ENCODE data around the gene CRTC3. TPM values are rescaled to one million over a fixed set of nuclear protein-coding genes. Genes with fewer than 3 reads are reported as not detected.

The CRTC3 gene
- total and polyA plus RNA-seq, 2 donors (not counting 3 experiments of a cell fraction or from before 2014, with no cell fraction given): 16.2 to 26.4 TPM

GRCh38 chr15:90603893-90604292 lies 74.2 kb downstream of the CRTC3 start:
- H3K36me3 ChIP-seq (ENCODE audit: control insufficient read depth in 2 of 2, extremely low read depth in 1 of 2, insufficient read depth in 2 of 2, low read length in 2 of 2): peaks cover 0 to 4% of the 10 kb centered on the region in 2 experiments
- intact Hi-C loops (cut with micrococcal nuclease) (no loop called here), dilution Hi-C loops (cut with MboI; ENCODE audit: extremely low pct_ligation_motif_present, low sequenced_read_pairs) (no loop called here)
- TF ChIP-seq POLR2A (IDR thresholded peaks at IDR 0.05; ENCODE audit: low read depth, low read length) (no peak), CTCF (IDR thresholded peaks at IDR 0.05; ENCODE audit: extremely low read depth in 1 of 2, insufficient read depth in 1 of 2, low read depth in 1 of 2, low read length in 2 of 2) (peak; percentile 41 to 44), POLR2AphosphoS5 (IDR thresholded peaks at IDR 0.05; ENCODE audit: insufficient read depth, low read depth, low read length) (no peak)
- no peaks in the 10 kb centered on the region for H3K9me3 ChIP-seq (replicated peaks; ENCODE audit: control insufficient read depth, insufficient read depth, low read length)
- H3K27me3 ChIP-seq (ENCODE audit: control insufficient read depth in 2 of 2, insufficient read depth in 2 of 2, low read length in 2 of 2): no peaks in the 10 kb centered on the region
- ChIA-PET POLR2A (no interaction called here), CTCF (interaction anchor here (0.8 to 1.8 kb wide), 10 partner anchors 10 to 284 kb away, joined by 3 to 5 read pairs (median 4); no protein-coding TSS in a partner anchor)
- FAIRE-seq (peak; percentile 21), DNase-seq (ENCODE audit: low read depth, low spot score) (peak; percentile 26)
- H3K4me1 ChIP-seq (ENCODE audit: control insufficient read depth, extremely low read depth, insufficient read depth, low read length): no peaks in the 10 kb centered on the region
- no TSS peak for BruUV-seq (replicated peaks)
- H3K79me2 ChIP-seq (ENCODE audit: control insufficient read depth, insufficient read depth, low read length): no peaks in the 10 kb centered on the region
- no peaks in the 10 kb centered on the region for H3K9me1 ChIP-seq (replicated peaks; ENCODE audit: control insufficient read depth, extremely low read depth, insufficient read depth, low read length)
- H2AFZ ChIP-seq (ENCODE audit: low read depth, low read length): no peak overlapping the region
- no peaks in the 10 kb centered on the region for H4K20me1 ChIP-seq (replicated peaks; ENCODE audit: control insufficient read depth, extremely low read depth, insufficient read depth, low read length)
- H3K4me2 ChIP-seq (ENCODE audit: insufficient read depth, low read length): no peak overlapping the region
- H3K27ac ChIP-seq (ENCODE audit: insufficient read depth, low read depth, low read length): no peak overlapping the region
- no peak overlapping the region for H3K4me3 ChIP-seq (replicated peaks in 1 of 3; ENCODE audit: insufficient read depth in 1 of 3, low read depth in 1 of 3, low read length in 3 of 3)
- H3K9ac ChIP-seq (replicated peaks; ENCODE audit: extremely low read depth, insufficient read depth, low read length): no peak overlapping the region

- H3K27me3 ChIP-seq (ENCODE audit: control insufficient read depth in 2 of 2, insufficient read depth in 2 of 2, low read length in 2 of 2): no peaks in the 10 kb centered on the region
- H3K9ac ChIP-seq (replicated peaks; ENCODE audit: extremely low read depth, insufficient read depth, low read length): no peak overlapping the region
- TF ChIP-seq CTCF (IDR thresholded peaks at IDR 0.05; ENCODE audit: extremely low read depth in 1 of 2, insufficient read depth in 1 of 2, low read depth in 1 of 2, low read length in 2 of 2): no peak
- H2AFZ ChIP-seq (ENCODE audit: low read depth, low read length): no peak overlapping the region
- no peak overlapping the region for H3K4me3 ChIP-seq (replicated peaks in 1 of 3; ENCODE audit: insufficient read depth in 1 of 3, low read depth in 1 of 3, low read length in 3 of 3)
- H3K9me3 ChIP-seq (replicated peaks; ENCODE audit: control insufficient read depth, insufficient read depth, low read length): no peaks in the 10 kb centered on the region
- no TSS peak for BruUV-seq (replicated peaks)
- no peak overlapping the region for H3K27ac ChIP-seq (ENCODE audit: insufficient read depth, low read depth, low read length)
- no peaks in the 10 kb centered on the region for H4K20me1 ChIP-seq (replicated peaks; ENCODE audit: control insufficient read depth, extremely low read depth, insufficient read depth, low read length)
- H3K9me1 ChIP-seq (replicated peaks; ENCODE audit: control insufficient read depth, extremely low read depth, insufficient read depth, low read length): no peaks in the 10 kb centered on the region
- FAIRE-seq (no peak), DNase-seq (ENCODE audit: low read depth, low spot score) (no peak)
- no peak overlapping the region for H3K4me2 ChIP-seq (ENCODE audit: insufficient read depth, low read length)
- dilution Hi-C loops (cut with MboI; ENCODE audit: extremely low pct_ligation_motif_present, low sequenced_read_pairs) (no loop called here), intact Hi-C loops (cut with micrococcal nuclease) (no loop called here)
- ChIA-PET CTCF (interaction anchor here (1.9 kb wide), 1 partner anchor 19 kb away, joined by 4 read pairs; no protein-coding TSS in a partner anchor), POLR2A (no interaction called here)
- no peaks in the 10 kb centered on the region for H3K79me2 ChIP-seq (ENCODE audit: control insufficient read depth, insufficient read depth, low read length)
- H3K36me3 ChIP-seq (ENCODE audit: control insufficient read depth in 2 of 2, extremely low read depth in 1 of 2, insufficient read depth in 2 of 2, low read length in 2 of 2): peaks cover 0 to 4% of the 10 kb centered on the region in 2 experiments
- no peaks in the 10 kb centered on the region for H3K4me1 ChIP-seq (ENCODE audit: control insufficient read depth, extremely low read depth, insufficient read depth, low read length)
Observed at GRCh38 chr15:90606641-90607040, 76.9 kb downstream of the CRTC3 start.
